Activated T-cell treated with anti-CD3 and anti-CD28 coated beads, Interleukin-2, amount 50 U/mL, for 1 hour (primary cell): ENCODE data around the gene MYNN.

Experiments
- DNase-seq: peaks from one replicate; pipeline ENCODE4 v3.0.0-alpha.2; 2020

Gene MYNN

DNA sequence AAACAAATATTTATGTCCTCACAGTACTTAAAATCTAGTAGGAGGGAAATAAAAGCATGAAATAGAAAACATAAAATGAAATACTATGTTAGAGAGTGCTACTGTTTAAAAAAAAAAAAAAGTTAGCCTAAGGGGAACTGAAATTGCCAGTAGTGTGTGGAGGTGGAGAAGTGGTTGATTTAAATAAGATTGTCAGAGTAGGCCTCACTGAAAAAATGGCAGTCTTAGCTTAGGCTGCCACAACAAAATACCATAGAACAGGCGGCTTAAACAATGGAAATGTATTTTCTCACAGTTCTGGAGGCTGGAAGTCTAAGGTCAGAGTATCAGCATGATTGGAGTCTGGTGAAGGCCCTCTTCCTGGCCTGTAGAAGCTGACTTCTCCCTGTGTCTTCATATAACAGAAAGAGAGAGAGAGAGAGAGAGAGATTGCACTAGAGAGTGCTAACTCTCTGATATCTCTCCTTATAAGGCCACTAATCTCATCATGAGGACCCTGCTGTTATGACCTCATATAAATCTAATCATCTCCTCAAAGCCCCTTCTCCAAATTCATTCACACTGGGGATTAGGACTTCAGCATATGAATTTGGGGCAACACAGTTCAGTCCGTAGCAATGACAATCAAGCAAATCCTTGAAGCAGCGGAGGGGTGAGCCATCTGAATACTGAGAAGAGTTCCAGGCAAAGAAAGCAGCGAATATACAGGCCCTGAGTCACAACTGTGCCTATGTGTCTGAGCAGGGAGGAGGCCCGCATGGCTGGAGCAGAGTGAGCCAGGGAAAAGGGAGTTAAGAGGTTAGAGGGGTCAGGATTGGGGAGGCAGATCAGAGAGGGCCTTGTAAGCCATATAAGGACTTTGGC lies 63.1 kb downstream of the MYNN start:
- DNase-seq, result no peak

DNA sequence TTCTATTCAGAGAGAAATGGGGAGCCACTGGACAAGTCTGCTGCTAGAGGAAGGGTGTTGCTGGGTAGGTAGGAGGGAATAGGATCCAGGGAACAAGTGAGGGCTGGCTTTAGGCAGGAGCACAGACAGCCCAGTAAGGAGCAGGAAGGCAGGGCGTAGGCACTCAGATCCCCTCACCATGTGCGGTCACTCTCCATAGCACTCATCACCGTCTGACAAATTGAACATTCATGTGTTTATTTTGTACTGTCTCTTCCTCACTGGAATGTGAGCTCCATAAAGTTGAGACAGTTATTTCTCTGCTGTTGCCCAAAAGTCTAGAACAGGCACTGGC lies 63.7 kb downstream of the MYNN start:
- no peak for DNase-seq

DNA sequence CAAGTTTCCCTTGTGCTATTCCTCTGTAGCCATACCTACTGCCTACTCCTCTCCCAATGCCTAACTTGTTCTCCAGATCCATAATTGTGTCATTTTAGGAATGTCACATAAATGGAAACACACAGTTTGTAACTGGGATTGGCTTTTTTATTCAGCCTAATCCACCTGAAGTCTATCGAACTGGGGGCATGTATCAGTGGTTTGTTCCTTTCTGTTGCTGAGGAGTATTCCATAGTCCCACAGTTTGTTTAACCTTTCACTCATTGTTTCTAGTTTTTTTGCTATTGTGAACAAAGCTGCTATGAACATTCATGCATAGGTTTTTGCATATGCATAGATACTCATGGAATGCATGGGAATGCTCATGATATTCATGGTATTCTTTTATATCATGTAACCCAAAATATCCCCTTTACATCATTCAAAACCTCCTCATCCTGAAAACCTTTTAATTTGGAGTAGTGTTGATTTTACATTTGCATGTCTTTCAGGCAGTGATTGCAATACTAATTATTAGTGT lies 65.4 kb downstream of the MYNN start:
- DNase-seq, result no peak
